AG09309 (cell line): ENCODE data around the gene MIEF1.

ENCODE experiments used
- DNase-seq: peaks from one replicate; pipeline ENCODE4 v3.0.0-alpha.2; 2010; ENCODE audit warnings: low read depth
- H3K4me3 ChIP-seq: 2 replicates; pipeline ENCODE4 v1.5.1; 2011; ENCODE audit warnings: mild to moderate bottlenecking, low read depth, low read length, moderate library complexity; ENCODE audit not compliant: control insufficient read depth
- CTCF ChIP-seq: IDR thresholded peaks from 2 replicates; pipeline ENCODE4 v1.5.1; 2011; ENCODE audit warnings: mild to moderate bottlenecking, low read depth, low read length, inconsistent platforms; ENCODE audit not compliant: insufficient read depth, control insufficient read depth; ENCODE audit errors: missing control alignments

The MIEF1 gene

GRCh38 chr22:39470451-39471291, 31.4 kb upstream of the MIEF1 start:
- H3K4me3 ChIP-seq, result no peak overlapping the region
- no peak for TF ChIP-seq CTCF
- DNase-seq, result no peak

DNA sequence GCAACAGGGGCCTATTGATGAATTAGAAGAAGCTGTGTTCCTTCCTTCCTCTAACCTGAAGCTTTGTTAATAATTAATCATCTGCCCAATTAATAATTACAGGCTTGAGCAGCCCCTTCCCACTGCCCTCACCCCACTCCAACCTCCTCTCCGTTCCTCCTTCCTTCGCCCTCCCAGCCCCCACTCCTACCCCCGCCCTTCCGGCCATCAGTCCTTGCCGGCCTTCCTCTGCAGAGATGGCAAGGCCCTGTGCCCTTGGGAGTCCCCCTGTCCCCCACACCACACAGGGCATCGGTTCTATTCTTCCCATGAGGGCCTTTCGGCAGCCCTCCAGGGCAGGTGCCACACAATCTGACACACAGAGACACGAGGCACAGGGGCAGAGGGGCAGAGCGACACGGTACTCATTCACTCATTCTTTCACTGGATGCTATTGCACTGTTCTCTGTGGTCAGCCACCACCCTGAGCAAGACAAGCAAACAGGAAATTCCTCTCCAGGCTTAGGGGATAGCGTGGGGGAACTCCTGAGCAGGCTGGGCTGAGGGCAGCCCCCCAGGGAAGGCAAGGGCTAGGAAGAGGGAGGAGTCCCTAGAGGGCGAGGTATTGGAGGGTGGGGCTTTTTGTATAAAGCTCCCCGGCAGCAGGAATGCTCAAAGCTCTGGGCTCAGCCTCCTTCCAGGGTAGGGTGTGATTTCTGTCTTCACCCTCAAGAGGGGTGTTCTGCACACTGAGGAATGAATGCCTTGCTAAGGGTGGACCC, 30.5 kb upstream of the MIEF1 start:
- no peak for TF ChIP-seq CTCF
- no peak for DNase-seq
- no peak overlapping the region for H3K4me3 ChIP-seq

DNA sequence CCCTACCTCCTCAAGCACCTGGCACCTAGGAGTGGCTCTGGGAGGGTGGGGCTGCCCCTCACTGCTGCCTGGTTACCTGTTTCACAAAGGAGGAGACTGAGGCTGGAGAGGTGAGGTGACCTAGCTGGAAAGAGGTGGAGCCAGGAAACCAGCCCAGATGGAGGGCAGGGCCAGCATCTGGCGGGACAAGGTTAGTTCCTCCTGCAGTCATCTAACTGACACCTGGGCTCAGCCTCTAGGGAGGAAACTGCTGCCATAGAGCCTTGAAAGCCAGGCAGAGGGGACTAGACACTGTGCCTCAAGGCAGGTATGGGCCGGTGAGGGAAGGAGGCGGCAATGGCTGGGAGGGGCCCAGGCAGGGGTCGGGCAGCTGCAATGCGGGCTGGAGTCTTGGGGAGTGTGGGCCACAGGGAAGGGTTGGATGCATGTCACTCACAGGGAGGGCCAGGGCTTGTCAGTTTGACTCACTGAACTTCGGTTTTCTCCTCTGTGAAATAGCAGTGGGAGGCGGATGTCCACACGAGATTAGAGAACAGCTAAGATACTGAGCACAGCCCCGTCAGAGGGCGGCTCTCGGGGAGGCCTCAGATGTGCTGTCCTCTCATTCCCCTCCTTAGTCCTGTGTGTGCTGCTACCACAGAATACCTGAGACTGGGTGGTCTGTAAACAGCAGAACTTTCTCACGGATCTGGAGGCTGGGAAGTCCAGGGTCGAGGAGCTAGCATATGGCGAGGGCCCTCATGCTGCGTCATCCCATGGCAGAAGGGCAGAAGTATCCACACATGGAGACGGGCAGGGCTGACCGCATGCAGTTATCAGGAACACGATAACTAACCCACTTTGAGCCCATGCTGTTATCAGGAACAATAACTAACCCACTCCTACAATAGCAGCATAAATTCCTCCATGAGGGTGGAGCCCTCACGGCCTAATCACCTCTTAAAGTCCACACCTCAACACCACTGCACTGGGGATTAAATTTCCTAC, 29.2 kb upstream of the MIEF1 start:
- TF ChIP-seq CTCF, result no peak
- no peak for DNase-seq
- no peak overlapping the region for H3K4me3 ChIP-seq

DNA sequence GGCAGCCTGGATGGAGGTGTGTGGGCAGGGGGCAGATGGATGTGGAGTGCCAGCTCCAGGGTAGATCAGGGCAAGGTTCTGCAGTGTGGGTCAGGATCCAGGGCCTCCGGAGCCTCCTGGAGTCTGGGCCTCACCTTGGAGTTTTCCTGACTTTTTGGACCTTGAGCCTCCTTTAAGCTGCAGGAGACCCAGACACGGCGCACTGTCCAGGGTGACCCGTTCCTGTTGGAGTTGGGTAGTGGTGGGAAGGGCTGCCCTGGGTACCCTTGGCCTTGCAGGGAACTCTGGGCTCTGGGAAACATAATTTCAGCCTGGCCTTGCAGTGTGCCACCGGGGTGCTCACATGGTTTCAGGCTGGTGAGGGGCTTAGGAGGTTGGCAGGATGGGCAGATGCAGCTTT, 28.2 kb upstream of the MIEF1 start:
- H3K4me3 ChIP-seq, result no peak overlapping the region
- TF ChIP-seq CTCF, result no peak
- no peak for DNase-seq

GRCh38 chr22:39474351-39475111, 27.6 kb upstream of the MIEF1 start:
- TF ChIP-seq CTCF, result no peak
- no peak overlapping the region for H3K4me3 ChIP-seq
- DNase-seq, result no peak

DNA sequence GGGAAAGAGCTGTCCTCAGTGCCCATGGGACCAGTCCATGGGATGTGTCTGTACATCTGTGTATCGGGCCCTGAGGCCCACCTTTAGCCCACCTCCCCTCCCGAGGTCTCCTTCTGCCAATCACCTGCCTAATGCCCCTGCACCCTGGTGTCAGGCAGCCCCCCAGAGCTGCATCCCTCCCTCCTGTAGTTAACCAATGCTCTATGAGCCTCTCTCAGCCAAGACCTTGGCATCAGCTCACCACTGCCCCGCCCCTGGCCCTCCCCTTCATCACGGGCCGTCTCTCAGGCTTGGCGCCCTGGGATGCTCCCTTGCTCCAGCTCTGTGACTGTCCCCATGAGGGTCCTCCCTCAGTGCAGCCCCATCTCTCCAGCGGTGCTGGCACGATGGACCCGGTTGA, 26.8 kb upstream of the MIEF1 start:
- DNase-seq, result no peak
- no peak for TF ChIP-seq CTCF
- no peak overlapping the region for H3K4me3 ChIP-seq
